H4 (cell line): ENCODE measurements around the gene POLR2J2. TPM values are rescaled to one million over a fixed set of nuclear protein-coding genes. Genes with fewer than 3 reads are reported as not detected.
"Not testable (repeated sequence)": the region's sequence is repeated elsewhere in the genome, so short reads cannot be mapped to it uniquely, and the experiment has no call there.

Experiments
- DNase-seq: peaks from one replicate; pipeline ENCODE4 v3.0.0-alpha.2; 2015; ENCODE audit warnings: low spot score
- total RNA-seq: library from RNA; depleted of rRNA; stranded (reverse); fragments of >200 nt; shearing (Covaris generic); gene quantifications from 2 replicates; pipeline ENCODE4 v1.2.3, GENCODE V29; 2014; rRNA removed

The POLR2J2 gene
- total RNA-seq, 1 experiment from 2014 or later, result 0.15 TPM

DNA sequence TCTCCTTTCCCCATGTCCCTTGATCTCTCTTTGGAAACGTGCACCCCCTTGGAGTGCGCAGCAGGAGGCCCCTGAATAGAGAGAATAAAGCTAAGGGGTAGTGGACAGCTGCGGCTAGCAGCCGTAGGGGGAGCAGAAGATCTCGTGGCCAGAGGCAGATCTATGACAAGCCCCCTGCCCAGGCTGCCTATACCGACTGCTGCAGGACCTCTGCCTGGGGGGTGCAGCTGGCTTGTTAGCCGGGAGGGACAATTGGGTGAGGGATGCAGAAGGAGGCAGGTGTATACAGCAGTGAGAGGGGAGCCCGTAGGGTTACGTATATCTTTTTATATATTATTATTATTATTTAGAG is 469 bp upstream of the POLR2J2 start:
- DNase-seq, result not testable (repeated sequence)

DNA sequence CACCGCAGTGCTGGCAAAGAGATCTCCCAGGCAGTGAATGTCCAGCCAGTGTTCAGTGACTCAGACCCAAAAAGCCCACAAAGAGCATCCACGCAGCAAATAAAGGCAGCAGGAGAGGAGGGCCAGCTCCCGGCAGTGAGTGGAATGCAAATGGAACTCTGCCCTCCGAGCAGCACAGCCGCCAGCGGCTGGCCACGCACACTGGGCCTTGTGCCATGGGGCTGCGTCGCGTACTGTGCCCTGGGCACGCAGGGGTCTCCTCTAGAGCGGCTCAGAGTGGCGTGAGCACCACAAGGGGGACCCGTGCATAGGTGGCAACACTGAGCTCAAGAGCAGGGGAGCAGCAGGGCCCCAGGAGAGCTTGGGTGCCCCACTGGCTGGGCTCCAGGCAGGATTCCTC is 3.9 kb downstream of the POLR2J2 start:
- not testable (repeated sequence) for DNase-seq

DNA sequence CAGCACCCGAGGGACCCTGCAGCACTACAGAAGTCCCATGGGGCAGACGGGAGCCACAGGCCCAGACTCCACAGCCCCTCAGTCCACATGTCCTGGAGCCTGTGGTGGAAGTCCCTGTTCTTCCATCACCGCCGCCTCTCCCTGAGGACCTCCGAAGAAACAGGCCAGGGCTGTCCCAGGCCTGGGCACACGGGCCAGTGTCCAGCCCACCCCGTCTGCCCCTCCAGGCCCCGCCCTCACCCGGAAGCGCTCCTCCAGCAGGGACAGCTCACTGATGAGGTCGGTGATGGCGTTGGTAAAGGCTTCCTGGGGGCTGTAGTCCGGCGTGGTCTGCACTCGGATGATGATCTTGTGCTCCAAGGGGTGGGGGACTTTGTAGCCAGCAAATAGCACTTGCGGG is 4.6 kb downstream of the POLR2J2 start:
- DNase-seq, result not testable (repeated sequence)

DNA sequence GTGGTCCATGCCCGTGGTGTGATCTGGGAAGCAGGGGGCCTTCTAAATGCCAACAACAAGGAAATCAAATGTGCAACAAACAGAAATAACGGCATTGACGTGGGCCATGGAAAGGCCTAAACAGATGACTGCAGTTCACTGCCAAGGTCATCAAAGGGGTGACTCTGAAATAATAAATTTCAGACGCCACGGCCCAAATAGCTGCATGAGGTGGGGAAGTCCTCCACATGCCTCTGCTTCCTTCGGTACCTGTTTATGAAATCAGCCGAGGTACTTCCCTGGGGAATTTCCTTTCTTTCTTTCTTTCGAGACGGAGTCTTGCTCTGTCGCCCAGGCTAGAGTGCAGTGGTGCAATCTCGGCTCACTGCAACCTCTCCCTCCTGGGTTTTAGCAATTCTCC is 6.7 kb downstream of the POLR2J2 start:
- DNase-seq, result not testable (repeated sequence)

DNA sequence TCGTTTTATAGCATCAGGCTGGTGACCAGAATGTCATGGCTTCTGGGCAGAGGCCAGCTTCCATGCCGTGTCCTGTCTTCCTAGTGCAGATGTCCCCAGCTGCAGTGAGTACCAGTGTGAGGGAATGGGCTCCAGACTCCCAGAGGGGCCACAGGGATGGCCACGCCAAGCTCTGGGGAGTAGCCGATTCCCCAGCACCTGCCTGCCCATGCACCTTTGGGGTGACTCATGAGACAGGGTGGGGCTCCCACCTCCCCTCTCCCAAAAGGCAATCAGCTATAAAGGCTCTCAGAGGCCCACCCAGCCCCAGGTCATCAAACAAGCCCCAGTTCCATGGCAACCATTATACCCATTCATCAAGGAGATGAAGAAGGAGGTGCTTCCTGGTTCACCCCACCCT is 21.5 kb downstream of the POLR2J2 start, which contains the start of gene SPDYE2B:
Gene SPDYE2B, plus strand, starts transcription at position 396 of the 400 bp plus-strand sequence. CDS start 2,030 bp downstream, outside the sequence.
- not testable (repeated sequence) for DNase-seq

DNA sequence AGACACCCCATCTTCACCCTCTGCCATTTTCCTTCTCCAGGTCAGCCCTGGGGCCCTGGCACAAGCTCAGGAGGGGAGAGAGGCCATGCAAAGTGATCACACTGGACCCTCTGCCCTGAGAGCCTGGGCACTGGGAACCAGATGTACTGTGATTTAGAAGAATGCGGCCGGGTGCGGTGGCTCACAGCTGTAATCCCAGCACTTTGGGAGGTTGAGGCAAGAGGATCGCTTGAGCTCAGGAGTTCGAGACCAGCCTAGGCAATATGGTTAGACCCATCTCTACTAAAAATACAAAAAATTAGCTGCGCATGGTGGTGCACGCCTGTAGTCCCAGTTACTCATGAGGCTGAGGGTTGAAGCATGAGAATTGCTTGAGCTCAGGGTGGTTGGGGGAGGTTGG is 23.6 kb downstream of the POLR2J2 start:
- not testable (repeated sequence) for DNase-seq

DNA sequence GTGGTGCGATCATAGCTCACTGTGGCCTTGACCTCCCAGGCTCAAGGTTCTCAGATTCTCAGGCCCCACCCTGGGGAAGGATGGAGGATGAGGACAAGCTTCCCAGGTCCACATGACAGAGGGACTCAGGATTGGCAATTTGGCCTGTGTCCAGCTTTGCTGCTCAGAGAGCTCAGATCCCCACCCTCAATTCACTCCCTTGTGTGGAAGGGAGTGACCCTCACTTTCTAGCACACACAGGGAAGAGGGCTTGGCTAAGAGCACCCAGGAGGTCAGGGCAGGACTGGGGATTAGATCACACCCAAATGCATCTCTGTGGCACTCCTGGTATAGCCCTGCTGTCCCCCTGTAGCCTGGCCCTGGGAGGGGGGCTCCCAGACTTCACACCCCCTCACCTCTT is 28.1 kb downstream of the POLR2J2 start:
- not testable (repeated sequence) for DNase-seq

DNA sequence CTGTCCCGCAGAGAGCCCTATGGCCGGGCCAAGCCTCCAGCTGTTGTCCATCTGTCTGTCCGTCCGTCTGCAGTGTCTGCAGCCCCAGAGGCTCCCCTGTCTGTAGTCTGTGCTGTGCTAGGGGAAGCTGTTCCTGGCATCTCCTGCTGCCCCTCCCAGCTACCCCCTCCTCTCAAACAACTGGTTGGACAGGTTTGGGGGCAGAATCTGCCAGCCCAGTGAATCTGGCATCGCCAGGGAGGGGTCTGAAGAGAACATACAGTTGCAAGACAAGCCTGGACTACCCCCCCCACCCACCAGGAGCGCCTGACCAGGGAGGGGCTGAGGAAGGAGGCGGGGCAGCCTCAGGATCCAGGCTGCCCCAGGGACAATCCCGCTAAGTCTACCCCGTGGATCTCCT is 28.8 kb downstream of the POLR2J2 start, which contains the start of gene UPK3BL1:
Gene UPK3BL1, minus strand, starts transcription at position 101 of the 400 bp plus-strand sequence. Its CDS starts 50 bp downstream, at position 51.
- not testable (repeated sequence) for DNase-seq

DNA sequence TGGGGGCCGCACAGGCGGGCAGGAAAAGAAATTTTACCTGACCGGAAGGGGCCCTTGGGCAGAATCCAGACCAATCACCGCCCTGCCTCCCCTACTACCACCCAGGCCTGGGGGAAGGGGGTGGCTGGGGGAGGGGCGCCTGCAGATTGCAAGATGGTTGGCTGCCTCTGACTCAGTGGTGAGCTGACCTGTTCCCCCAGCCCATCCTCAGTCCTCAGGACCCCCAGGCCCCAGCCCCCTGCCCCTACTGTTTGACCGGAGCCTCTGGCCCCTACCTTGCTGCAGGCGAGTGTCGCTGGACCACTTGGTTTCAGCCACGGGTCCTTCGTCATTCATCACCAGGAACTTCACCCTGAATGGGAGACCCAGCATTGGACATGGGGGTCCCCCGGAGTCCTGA is 32.6 kb downstream of the POLR2J2 start:
- DNase-seq, result peak; percentile 1

DNA sequence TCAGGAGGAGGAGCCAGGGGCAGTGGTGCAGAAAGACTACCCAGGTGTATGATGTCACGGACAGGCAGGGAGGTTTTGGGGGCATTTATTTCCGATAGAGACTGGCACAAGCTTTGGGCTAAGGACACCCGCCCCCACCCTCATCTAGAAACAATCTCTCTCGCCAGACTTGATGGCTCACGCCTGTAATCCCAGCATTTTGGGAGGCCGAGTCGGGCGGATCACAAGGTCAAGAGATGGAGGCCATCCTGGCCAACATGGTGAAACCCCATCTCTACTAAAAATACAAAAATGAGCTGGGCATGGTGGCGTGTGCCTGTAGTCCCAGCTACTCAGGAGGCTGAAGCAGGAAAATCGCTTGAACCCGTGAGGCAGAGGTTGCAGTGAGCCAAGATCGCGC is 34.5 kb downstream of the POLR2J2 start:
- not testable (repeated sequence) for DNase-seq

DNA sequence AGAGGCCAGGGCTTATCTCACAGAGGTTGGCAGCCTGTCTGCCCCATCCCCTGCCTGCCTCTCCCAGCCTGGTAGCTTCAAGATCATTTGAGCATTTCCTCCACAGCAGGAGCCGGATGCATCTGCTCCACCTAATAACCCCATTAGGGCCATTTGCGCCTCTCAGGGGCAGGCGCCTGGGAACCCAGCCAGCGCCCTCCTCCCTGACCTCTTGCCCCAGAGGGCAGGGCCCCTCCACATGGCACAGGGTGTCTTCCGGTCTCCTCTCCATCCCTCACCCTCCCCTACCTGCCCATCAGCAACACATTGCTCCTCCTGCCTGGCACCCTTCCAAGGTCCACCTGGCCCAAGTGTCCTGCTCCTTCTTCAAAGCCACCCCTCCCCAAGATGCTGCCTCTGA is 36.1 kb downstream of the POLR2J2 start:
- DNase-seq, result not testable (repeated sequence)

DNA sequence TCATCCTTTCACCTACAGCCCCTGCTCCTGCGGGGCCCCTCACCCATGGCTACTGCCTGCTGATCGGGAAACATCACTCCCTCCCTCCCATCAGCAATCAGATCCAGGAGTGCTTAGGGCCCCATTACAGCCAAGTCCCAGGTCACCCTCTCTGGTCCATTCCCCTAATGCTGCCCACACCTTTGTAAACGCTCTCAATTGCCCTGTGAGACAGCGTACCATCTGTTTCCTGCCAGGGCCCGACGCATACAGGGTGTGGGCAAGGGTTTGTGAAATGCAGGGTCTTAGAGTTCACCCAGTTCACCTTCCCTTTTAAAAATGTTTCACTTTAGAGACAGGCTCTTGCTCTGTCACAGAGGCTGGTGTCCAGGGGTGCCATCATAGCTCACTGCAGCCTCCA is 37.2 kb downstream of the POLR2J2 start:
- not testable (repeated sequence) for DNase-seq

DNA sequence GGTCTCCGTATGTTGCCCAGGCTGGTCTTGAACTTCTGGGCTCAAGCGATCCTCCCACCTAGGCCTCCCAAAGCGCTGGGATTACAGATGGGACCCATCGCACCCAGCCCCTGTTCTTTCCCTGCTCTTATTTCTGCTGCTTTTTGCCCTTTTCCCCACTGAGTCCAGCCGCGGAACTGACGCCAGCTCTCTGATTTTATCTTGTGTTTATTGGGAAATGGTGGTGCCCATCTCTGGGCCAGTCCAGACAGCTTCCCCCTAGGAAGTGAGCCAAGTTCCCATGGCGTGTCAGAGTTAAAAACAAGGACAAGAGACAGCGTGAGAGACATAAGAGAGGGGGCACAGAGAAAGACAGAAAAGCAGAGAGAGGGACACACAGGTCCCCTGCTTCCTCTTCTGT is 40.8 kb downstream of the POLR2J2 start:
- DNase-seq, result not testable (repeated sequence)

DNA sequence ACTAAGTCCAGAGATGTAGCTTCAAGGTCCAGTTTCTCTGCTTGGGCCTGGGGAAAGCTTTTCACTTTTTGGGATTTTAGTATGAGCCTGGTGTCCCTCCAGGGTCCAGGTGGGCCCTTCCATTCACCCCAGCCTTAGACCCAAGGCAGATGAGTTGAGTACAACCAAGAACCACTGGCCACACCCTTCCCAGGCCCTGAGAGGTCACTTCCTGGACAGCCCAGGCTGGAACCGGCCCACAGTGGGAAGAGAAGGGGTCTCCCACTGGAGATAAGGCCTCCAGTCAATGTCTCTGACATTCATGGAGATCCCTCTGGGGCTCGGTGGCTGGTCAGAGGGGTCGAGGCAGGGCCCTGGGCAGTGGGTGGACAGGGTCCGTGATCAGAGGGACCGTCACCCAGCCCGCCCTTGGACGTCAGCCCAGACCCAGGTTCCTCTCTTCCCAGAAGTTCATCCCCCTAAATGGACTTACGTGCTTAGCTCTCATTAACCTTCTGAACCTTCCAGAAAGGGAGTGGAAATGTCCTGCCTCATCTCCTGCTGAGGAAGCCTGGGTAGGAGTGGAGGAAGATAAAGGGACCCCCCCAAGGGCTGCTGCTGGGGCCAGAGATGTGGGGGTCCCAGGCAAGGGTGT is 44.1 kb downstream of the POLR2J2 start:
- not testable (repeated sequence) for DNase-seq

DNA sequence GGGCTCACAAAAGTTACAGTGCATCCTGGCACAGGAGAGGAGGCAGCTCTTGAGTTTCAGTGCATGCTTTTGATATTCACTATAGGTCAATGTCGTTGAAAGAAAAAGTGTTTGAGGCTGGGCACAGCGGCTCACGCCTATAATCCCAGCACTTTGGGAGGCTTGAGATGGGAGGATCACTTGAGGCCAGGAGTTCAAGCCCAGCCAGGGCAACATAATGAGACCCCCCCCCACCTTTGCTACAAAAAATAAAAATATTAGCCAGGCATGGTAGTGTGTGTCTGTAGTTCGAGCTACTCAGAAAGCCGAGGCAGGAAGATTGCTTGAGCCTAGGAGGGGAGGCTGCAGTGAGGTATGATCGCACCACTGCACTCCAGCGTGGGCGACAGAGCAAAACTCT is 53.3 kb downstream of the POLR2J2 start:
- DNase-seq, result not testable (repeated sequence)

DNA sequence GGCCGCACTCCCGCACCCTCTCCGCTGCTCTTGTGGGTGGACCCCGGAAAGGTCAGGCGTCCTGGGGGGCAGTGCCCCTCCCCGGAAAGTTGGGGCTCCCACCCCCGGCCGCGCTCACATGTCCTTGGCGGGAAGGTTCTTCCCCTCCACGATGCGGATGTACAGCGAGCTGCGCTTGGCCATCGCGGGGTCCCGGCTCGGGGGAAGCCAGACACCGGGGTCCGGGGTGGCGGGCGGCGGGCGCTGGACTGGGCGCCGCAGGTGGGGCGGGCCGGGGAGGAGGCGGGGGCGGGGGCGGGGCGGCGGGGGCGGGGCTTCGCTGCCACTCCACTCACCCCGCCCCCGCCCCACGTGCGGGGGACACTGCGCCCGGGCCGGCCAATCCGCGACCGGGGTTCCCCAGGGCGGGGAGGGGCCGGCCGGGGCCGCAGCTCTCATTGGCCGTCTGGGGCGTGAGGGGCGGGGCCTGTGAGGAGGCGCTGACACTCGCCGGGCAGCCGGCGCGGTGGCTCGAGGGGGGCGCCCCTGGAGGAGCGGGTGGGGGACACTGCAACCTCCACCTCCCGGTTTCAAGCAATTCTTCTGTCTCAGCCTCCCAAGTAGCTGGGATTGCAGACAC is 54.8 kb downstream of the POLR2J2 start, which contains the start of gene RASA4:
Gene RASA4, minus strand, starts transcription at position 250 of the 619 bp plus-strand sequence. Its CDS starts 67 bp downstream, at position 183.
- peak; percentile 1 for DNase-seq

Other genes with a start within 250 kb of the POLR2J2 start
- 35.9 and 37.3 TPM in 2 replicates for gene ORAI2, start 238.1 kb downstream of the POLR2J2 start, total RNA-seq
- 45.7 and 52.7 TPM in 2 replicates for gene ALKBH4, start 206.8 kb downstream of the POLR2J2 start, total RNA-seq
- gene LRWD1, start 206.7 kb downstream of the POLR2J2 start, total RNA-seq, result 30.6 and 42.1 TPM in 2 replicates
- 42.0 and 53.2 TPM in 2 replicates for gene POLR2J, start 192.7 kb downstream of the POLR2J2 start, total RNA-seq
- 0.83 and 2.6 TPM in 2 replicates for gene RASA4B, start 153.9 kb downstream of the POLR2J2 start, total RNA-seq
- gene UPK3BL2, start 128.0 kb downstream of the POLR2J2 start, total RNA-seq, result 0.15 TPM in 1 of 2 replicates, not detected in the other
- gene SPDYE2, start 120.4 kb downstream of the POLR2J2 start, total RNA-seq, result not detected in 2 replicates
- 4.9 and 11.9 TPM in 2 replicates for gene POLR2J3, start 99.1 kb downstream of the POLR2J2 start, total RNA-seq
- gene RASA4, start 54.9 kb downstream of the POLR2J2 start, total RNA-seq, result 3.4 and 10.3 TPM in 2 replicates
- 0.27 and 7.2 TPM in 2 replicates for gene UPK3BL1, start 28.9 kb downstream of the POLR2J2 start, total RNA-seq
- gene SPDYE2B, start 21.3 kb downstream of the POLR2J2 start, total RNA-seq, result not detected in 2 replicates
- gene FAM185A, start 77.3 kb upstream of the POLR2J2 start, total RNA-seq, result 7.3 TPM in 2 replicates
- 20.2 and 20.8 TPM in 2 replicates for gene LRRC17, start 241.3 kb upstream of the POLR2J2 start, total RNA-seq